HL-60 (cell line): Measurements from ENCODE around the gene ATP9B.

Source experiments
- DNase-seq, 2 experiments: peaks; one replicate each; pipeline ENCODE4 v3.0.0-alpha.2; 2010 to 2020; ENCODE audit warnings: low read depth in 1 of 2, low spot score in 1 of 2
- H3K27ac ChIP-seq: fragments of 250-450 bp; sonication (Bioruptor Pico); replicated peaks from 2 replicates; pipeline ENCODE4 v1.5.1; 2020; ENCODE audit warnings: mild to moderate bottlenecking, moderate library complexity
- H3K27me3 ChIP-seq: fragments of 250-450 bp; sonication (Bioruptor Pico); 2 replicates; pipeline ENCODE4 v1.5.1; 2021; ENCODE audit warnings: mild to moderate bottlenecking, moderate library complexity; ENCODE audit not compliant: insufficient read depth, poor library complexity, severe bottlenecking
- H3K4me3 ChIP-seq: replicated peaks from 2 replicates; pipeline ENCODE4 v1.5.1; 2011; ENCODE audit warnings: mild to moderate bottlenecking, control low read depth, low read length; ENCODE audit not compliant: insufficient read depth
- CTCF ChIP-seq: IDR thresholded peaks from one replicate; pipeline ENCODE4 v1.5.1; 2011; ENCODE audit warnings: low read length, control low read depth, inconsistent platforms; ENCODE audit not compliant: insufficient read depth
- GABPA ChIP-seq: IDR thresholded peaks from 2 replicates; pipeline ENCODE4 v1.6.1; 2012; ENCODE audit warnings: low read depth
- POLR2AphosphoS5 ChIP-seq: IDR thresholded peaks from 2 replicates; pipeline ENCODE4 v1.6.1; 2012; ENCODE audit warnings: low read depth
- REST ChIP-seq: IDR thresholded peaks from 2 replicates; pipeline ENCODE4 v1.6.1; 2012; ENCODE audit warnings: low read depth; ENCODE audit not compliant: insufficient replicate concordance
- SPI1 ChIP-seq: IDR thresholded peaks from 2 replicates; pipeline ENCODE4 v1.6.1; 2012; ENCODE audit warnings: low read depth, mild to moderate bottlenecking, borderline replicate concordance

Gene ATP9B

GRCh38 chr18:79221136-79221535 lies 151.9 kb downstream of the ATP9B start:
- DNase-seq = no peak
- TF ChIP-seq GABPA (no peak), CTCF (no peak), SPI1 (no peak), REST (no peak), POLR2AphosphoS5 (no peak)
- no peak overlapping the region for H3K27ac ChIP-seq
- no peaks in the 10 kb centered on the region for H3K27me3 ChIP-seq
- H3K4me3 ChIP-seq = no peak overlapping the region

- no peak overlapping the region for H3K4me3 ChIP-seq
- DNase-seq = no peak
- TF ChIP-seq GABPA (no peak), POLR2AphosphoS5 (no peak), CTCF (no peak), REST (no peak), SPI1 (no peak)
- no peaks in the 10 kb centered on the region for H3K27me3 ChIP-seq
- no peak overlapping the region for H3K27ac ChIP-seq
Measured at GRCh38 chr18:79222790-79223189, 153.6 kb downstream of the ATP9B start.

- TF ChIP-seq POLR2AphosphoS5 (no peak), REST (no peak), GABPA (no peak), SPI1 (no peak), CTCF (no peak)
- no peak for DNase-seq
- H3K27ac ChIP-seq = no peak overlapping the region
- H3K4me3 ChIP-seq = no peak overlapping the region
- no peaks in the 10 kb centered on the region for H3K27me3 ChIP-seq
Measured at GRCh38 chr18:79223431-79223830, 154.2 kb downstream of the ATP9B start.
